Measurements from ENCODE around the gene A1BG. TPM values are rescaled to one million over a fixed set of nuclear protein-coding genes. Genes with fewer than 3 reads are reported as not detected.

The A1BG gene
- total and polyA plus RNA-seq, 2 of the 13 experiments (the other 11 are each of a cell fraction or from before 2014, with no cell fraction given) = 14.7 to 41.4 TPM

DNA sequence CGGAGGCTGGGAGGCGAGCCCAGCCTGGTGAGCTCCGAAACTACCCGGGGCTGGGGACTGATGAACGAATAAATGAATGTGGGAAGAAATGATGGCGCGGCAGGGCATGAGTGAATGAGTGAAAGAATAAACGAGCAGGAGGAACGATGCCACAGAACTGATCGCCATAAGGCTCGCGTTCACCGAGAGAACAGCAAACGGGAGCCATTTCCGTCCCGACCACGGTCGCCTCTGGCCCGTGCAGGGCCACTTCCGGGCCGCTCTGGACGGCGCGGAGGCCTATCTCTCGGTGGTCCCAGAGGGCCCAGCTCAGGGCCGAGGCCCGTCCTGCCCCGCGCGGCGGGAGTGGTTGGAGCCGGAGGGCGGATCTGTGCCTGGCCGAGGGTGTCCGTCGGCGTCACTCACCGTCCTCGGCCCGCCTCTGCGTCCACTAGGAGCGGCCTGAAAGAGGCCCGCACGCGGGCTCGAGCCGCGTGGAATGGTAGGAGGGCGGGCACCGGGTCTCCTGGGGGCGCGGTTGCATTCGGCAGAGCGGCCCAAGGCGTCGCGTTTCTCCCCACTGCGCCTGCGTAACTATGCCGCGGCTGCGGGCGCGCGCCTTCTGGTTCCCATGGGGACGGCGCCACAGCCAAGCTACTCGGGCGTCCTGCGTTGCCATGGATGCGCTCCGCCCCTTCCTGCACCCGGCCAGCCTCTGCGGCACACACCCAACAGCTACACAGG, 9.1 kb upstream of the A1BG start, which contains the start of gene ZNF497 (continued):
- TF ChIP-seq BRD4 (CRISPR knock-in tag; IDR thresholded peaks at IDR 0.05) = no peak; the same call in 1 of the 2 replicates
- TF ChIP-seq ZNF839 (CRISPR knock-in tag; IDR thresholded peaks at IDR 0.05; ENCODE audit: borderline replicate concordance) = no peak
- peak; percentile 65; the same call in 1 of the 2 replicates for TF ChIP-seq ZNF20 (CRISPR knock-in tag; IDR thresholded peaks at IDR 0.05)
- no peak for TF ChIP-seq CHD4 (IDR thresholded peaks at IDR 0.05; ENCODE audit: borderline replicate concordance, low read length)
- peak; percentile 13 for TF ChIP-seq MED8 (CRISPR knock-in tag; IDR thresholded peaks at IDR 0.05; ENCODE audit: insufficient replicate concordance)
- TF ChIP-seq ZSCAN31 (CRISPR knock-in tag; IDR thresholded peaks at IDR 0.05; ENCODE audit: low read depth) = 0 out of 2 replicates have a peak, but pooled peaks have one; percentile 78
- no peak for TF ChIP-seq ZEB1 (IDR thresholded peaks at IDR 0.05; ENCODE audit: insufficient replicate concordance, low read depth)
- peak; percentile 64; the same call in 1 of the 2 replicates for TF ChIP-seq ZFP82 (CRISPR knock-in tag; IDR thresholded peaks at IDR 0.05; ENCODE audit: borderline replicate concordance)
- no peak for TF ChIP-seq NFATC3 (CRISPR knock-in tag; IDR thresholded peaks at IDR 0.05)
- peak; percentile 51; the same call in 1 of the 2 replicates for TF ChIP-seq SIN3B (IDR thresholded peaks at IDR 0.05; ENCODE audit: low read length)
- TF ChIP-seq EHMT2 (IDR thresholded peaks at IDR 0.05; ENCODE audit: borderline replicate concordance, low read depth, low read length) = no peak
- no peak for TF ChIP-seq NONO (IDR thresholded peaks at IDR 0.05)
- TF ChIP-seq NONO (CRISPR knock-in tag; conservative IDR thresholded peaks at IDR 0.05) = peak; percentile 90
- no peak for TF ChIP-seq ZNF383 (CRISPR knock-in tag; IDR thresholded peaks at IDR 0.05; ENCODE audit: borderline replicate concordance)
- no peak for TF ChIP-seq ZNF577 (CRISPR knock-in tag; IDR thresholded peaks at IDR 0.05; ENCODE audit: borderline replicate concordance, low read depth)
- TF ChIP-seq, protein P1, sequence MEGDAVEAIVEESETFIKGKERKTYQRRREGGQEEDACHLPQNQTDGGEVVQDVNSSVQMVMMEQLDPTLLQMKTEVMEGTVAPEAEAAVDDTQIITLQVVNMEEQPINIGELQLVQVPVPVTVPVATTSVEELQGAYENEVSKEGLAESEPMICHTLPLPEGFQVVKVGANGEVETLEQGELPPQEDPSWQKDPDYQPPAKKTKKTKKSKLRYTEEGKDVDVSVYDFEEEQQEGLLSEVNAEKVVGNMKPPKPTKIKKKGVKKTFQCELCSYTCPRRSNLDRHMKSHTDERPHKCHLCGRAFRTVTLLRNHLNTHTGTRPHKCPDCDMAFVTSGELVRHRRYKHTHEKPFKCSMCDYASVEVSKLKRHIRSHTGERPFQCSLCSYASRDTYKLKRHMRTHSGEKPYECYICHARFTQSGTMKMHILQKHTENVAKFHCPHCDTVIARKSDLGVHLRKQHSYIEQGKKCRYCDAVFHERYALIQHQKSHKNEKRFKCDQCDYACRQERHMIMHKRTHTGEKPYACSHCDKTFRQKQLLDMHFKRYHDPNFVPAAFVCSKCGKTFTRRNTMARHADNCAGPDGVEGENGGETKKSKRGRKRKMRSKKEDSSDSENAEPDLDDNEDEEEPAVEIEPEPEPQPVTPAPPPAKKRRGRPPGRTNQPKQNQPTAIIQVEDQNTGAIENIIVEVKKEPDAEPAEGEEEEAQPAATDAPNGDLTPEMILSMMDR (CRISPR knock-in tag; IDR thresholded peaks at IDR 0.05) = peak; percentile 54
- TF ChIP-seq ZNF703 (CRISPR knock-in tag; IDR thresholded peaks at IDR 0.05; ENCODE audit: borderline replicate concordance) = no peak
- no peak for TF ChIP-seq HMG20A (CRISPR knock-in tag; IDR thresholded peaks at IDR 0.05; ENCODE audit: borderline replicate concordance)
- peak; percentile 91 for TF ChIP-seq KMT2B (CRISPR knock-in tag; IDR thresholded peaks at IDR 0.05)
- TF ChIP-seq, protein P2, sequence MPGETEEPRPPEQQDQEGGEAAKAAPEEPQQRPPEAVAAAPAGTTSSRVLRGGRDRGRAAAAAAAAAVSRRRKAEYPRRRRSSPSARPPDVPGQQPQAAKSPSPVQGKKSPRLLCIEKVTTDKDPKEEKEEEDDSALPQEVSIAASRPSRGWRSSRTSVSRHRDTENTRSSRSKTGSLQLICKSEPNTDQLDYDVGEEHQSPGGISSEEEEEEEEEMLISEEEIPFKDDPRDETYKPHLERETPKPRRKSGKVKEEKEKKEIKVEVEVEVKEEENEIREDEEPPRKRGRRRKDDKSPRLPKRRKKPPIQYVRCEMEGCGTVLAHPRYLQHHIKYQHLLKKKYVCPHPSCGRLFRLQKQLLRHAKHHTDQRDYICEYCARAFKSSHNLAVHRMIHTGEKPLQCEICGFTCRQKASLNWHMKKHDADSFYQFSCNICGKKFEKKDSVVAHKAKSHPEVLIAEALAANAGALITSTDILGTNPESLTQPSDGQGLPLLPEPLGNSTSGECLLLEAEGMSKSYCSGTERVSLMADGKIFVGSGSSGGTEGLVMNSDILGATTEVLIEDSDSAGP (CRISPR knock-in tag; IDR thresholded peaks at IDR 0.05; ENCODE audit: borderline replicate concordance) = no peak; the same call in none of the 2 replicates
- TF ChIP-seq NFKBIZ (CRISPR knock-in tag; IDR thresholded peaks at IDR 0.05) = no peak
- TF ChIP-seq, protein P3, sequence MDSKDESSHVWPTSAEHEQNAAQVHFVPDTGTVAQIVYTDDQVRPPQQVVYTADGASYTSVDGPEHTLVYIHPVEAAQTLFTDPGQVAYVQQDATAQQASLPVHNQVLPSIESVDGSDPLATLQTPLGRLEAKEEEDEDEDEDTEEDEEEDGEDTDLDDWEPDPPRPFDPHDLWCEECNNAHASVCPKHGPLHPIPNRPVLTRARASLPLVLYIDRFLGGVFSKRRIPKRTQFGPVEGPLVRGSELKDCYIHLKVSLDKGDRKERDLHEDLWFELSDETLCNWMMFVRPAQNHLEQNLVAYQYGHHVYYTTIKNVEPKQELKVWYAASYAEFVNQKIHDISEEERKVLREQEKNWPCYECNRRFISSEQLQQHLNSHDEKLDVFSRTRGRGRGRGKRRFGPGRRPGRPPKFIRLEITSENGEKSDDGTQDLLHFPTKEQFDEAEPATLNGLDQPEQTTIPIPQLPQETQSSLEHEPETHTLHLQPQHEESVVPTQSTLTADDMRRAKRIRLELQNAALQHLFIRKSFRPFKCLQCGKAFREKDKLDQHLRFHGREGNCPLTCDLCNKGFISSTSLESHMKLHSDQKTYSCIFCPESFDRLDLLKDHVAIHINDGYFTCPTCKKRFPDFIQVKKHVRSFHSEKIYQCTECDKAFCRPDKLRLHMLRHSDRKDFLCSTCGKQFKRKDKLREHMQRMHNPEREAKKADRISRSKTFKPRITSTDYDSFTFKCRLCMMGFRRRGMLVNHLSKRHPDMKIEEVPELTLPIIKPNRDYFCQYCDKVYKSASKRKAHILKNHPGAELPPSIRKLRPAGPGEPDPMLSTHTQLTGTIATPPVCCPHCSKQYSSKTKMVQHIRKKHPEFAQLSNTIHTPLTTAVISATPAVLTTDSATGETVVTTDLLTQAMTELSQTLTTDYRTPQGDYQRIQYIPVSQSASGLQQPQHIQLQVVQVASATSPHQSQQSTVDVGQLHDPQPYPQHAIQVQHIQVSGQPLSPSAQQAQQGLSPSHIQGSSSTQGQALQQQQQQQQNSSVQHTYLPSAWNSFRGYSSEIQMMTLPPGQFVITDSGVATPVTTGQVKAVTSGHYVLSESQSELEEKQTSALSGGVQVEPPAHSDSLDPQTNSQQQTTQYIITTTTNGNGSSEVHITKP (CRISPR knock-in tag; IDR thresholded peaks at IDR 0.05; ENCODE audit: low read depth) = peak; percentile 76; the same call in 1 of the 2 replicates
- TF ChIP-seq ZNF7 (CRISPR knock-in tag; IDR thresholded peaks at IDR 0.05) = no peak
- TF ChIP-seq PCBP1 (IDR thresholded peaks at IDR 0.05; ENCODE audit: borderline replicate concordance, low read depth, low read length) = no peak
